Measurements from ENCODE around the gene ANKRD16.

DNA sequence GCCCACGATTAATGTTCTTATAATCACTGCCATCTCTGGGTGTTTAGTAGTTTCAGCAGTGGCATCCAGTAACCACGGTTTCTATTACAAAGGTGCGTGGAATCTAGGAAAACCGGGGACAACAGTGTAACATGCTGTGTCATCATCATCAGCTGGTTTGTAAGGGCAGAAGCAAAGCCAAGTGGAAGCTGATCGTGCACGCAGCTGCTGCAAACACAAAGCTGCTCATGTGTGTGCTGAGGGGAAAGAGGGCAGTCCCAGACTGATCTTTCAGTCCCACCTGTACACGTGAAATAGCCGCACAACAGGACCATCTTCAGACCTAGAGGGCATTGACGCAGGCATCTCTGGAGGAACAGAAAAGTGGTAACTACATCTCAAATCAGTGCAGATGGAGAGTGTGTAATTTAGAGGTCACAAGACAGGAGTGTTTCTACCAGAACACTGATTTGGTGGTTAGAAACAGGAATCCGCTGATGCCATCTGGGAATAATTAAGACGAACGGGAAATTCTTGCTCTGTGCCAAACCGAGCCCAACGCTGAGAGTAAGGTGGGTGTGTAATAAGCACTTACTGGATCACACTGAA, 13.4 kb downstream of the ANKRD16 start:
- TF ChIP-seq, protein P1, sequence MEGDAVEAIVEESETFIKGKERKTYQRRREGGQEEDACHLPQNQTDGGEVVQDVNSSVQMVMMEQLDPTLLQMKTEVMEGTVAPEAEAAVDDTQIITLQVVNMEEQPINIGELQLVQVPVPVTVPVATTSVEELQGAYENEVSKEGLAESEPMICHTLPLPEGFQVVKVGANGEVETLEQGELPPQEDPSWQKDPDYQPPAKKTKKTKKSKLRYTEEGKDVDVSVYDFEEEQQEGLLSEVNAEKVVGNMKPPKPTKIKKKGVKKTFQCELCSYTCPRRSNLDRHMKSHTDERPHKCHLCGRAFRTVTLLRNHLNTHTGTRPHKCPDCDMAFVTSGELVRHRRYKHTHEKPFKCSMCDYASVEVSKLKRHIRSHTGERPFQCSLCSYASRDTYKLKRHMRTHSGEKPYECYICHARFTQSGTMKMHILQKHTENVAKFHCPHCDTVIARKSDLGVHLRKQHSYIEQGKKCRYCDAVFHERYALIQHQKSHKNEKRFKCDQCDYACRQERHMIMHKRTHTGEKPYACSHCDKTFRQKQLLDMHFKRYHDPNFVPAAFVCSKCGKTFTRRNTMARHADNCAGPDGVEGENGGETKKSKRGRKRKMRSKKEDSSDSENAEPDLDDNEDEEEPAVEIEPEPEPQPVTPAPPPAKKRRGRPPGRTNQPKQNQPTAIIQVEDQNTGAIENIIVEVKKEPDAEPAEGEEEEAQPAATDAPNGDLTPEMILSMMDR (IDR thresholded peaks at IDR 0.05): no peak
- TF ChIP-seq POLR2A (IDR thresholded peaks at IDR 0.05): no peak
